Lower lobe of right lung (tissue), 2 donors: ENCODE data around the gene MC1R. TPM values are rescaled to one million over a fixed set of nuclear protein-coding genes. Genes with fewer than 3 reads are reported as not detected.

Experiments used
- ATAC-seq, 2 donors: fragments of 200-7000 bp; cut with Tn5 transposase; one replicate each; pipeline ENCODE4 v1.9.1; 2020 to 2022; ENCODE audit warnings: mild to moderate bottlenecking in 2 of 2, moderate library complexity in 2 of 2
- DNase-seq: peaks from one replicate; pipeline ENCODE4 v3.0.0-alpha.2; 2020
- H3K27ac ChIP-seq: fragments of 200-600 bp; one replicate; pipeline ENCODE4 v1.8.0; 2022
- H3K27me3 ChIP-seq: fragments of 200-600 bp; one replicate; pipeline ENCODE4 v1.8.0; 2022; ENCODE audit warnings: low read depth
- H3K36me3 ChIP-seq: fragments of 200-600 bp; one replicate; pipeline ENCODE4 v1.8.0; 2022; ENCODE audit warnings: mild to moderate bottlenecking
- H3K4me1 ChIP-seq: fragments of 200-600 bp; one replicate; pipeline ENCODE4 v1.8.0; 2022
- H3K4me3 ChIP-seq: fragments of 200-600 bp; one replicate; pipeline ENCODE4 v1.8.0; 2022; ENCODE audit warnings: mild to moderate bottlenecking
- H3K9me3 ChIP-seq: fragments of 200-600 bp; one replicate; pipeline ENCODE4 v1.8.0; 2022
- CTCF ChIP-seq: fragments of 200-600 bp; IDR thresholded peaks from one replicate; pipeline ENCODE4 v1.8.0; 2022; ENCODE audit warnings: antibody characterized with exemption, mild to moderate bottlenecking
- intact Hi-C: fragments of 100-400 bp; cut with DNase I; formaldehyde crosslinking; loops from one replicate; pipeline ENCODE4 v1.11.0; 2022
- total RNA-seq: library from RNA; stranded (reverse); fragmentation: NEBNext Ultra II Directional; extraction: Animal tissue kit (Norgen Biotek cat#: 25700); gene quantifications from one replicate; pipeline ENCODE4 v1.2.1, GENCODE V29; 2021
- donor health status: DM: no; HTN: yes; CAD: no; lungs with severe emphysema.

The MC1R gene
- total RNA-seq, 1 donor from 2014 or later = 5.3 TPM

- no peak overlapping the region for H3K4me3 ChIP-seq
- peaks cover 91% of the 10 kb centered on the region for H3K36me3 ChIP-seq
- intact Hi-C loops = no loop called here
- ATAC-seq = no peak
- no peaks in the 10 kb centered on the region for H3K9me3 ChIP-seq
- no peaks in the 10 kb centered on the region for H3K4me1 ChIP-seq
- no peak overlapping the region for H3K27ac ChIP-seq
- DNase-seq = no peak
- no peak for TF ChIP-seq CTCF
- H3K27me3 ChIP-seq = no peaks in the 10 kb centered on the region
Observed at GRCh38 chr16:89884041-89884421, 34.6 kb upstream of the MC1R start.

- DNase-seq (no peak), ATAC-seq (no peak)
- no peaks in the 10 kb centered on the region for H3K4me1 ChIP-seq
- H3K9me3 ChIP-seq = no peaks in the 10 kb centered on the region
- intact Hi-C loops = no loop called here
- H3K27ac ChIP-seq = no peak overlapping the region
- no peaks in the 10 kb centered on the region for H3K27me3 ChIP-seq
- H3K36me3 ChIP-seq = peaks cover 97% of the 10 kb centered on the region
- no peak overlapping the region for H3K4me3 ChIP-seq
- TF ChIP-seq CTCF = no peak
Observed at GRCh38 chr16:89887243-89887642, 31.4 kb upstream of the MC1R start.

GRCh38 chr16:89890200-89890599 lies 28.5 kb upstream of the MC1R start:
- H3K4me3 ChIP-seq = no peak overlapping the region
- H3K27ac ChIP-seq = no peak overlapping the region
- TF ChIP-seq CTCF = no peak
- no peak for DNase-seq
- no peak for ATAC-seq
- intact Hi-C loops = no loop called here
- H3K36me3 ChIP-seq = peaks cover 100% of the 10 kb centered on the region
- H3K27me3 ChIP-seq = no peaks in the 10 kb centered on the region
- H3K9me3 ChIP-seq = no peaks in the 10 kb centered on the region
- no peaks in the 10 kb centered on the region for H3K4me1 ChIP-seq

GRCh38 chr16:89890886-89891657 lies 27.6 kb upstream of the MC1R start:
- Histone ChIP-seq H3K4me3 (no peak overlapping the region), H3K27me3 (no peaks in the 10 kb centered on the region), H3K9me3 (no peaks in the 10 kb centered on the region), H3K4me1 (no peaks in the 10 kb centered on the region), H3K27ac (no peak overlapping the region), H3K36me3 (peaks cover 100% of the 10 kb centered on the region)
- TF ChIP-seq CTCF = no peak
- intact Hi-C loops = no loop called here
- no peak for ATAC-seq
- no peak for DNase-seq

GRCh38 chr16:89892055-89892630 lies 26.5 kb upstream of the MC1R start:
- H3K4me1 ChIP-seq = no peaks in the 10 kb centered on the region
- no peak for TF ChIP-seq CTCF
- H3K36me3 ChIP-seq = peaks cover 100% of the 10 kb centered on the region
- intact Hi-C loops = no loop called here
- no peak overlapping the region for H3K4me3 ChIP-seq
- no peaks in the 10 kb centered on the region for H3K9me3 ChIP-seq
- H3K27ac ChIP-seq = no peak overlapping the region
- ATAC-seq (peak in 1 of 2 donors; percentile 10), DNase-seq (no peak)
- no peaks in the 10 kb centered on the region for H3K27me3 ChIP-seq
